NT2/D1 (cell line): ENCODE results near the gene IRF7.
"Not testable (repeated sequence)": the region's sequence is repeated elsewhere in the genome, so short reads cannot be mapped to it uniquely, and the experiment has no call there.

ENCODE experiments used
- DNase-seq: peaks from one replicate; pipeline ENCODE4 v3.0.0-alpha.2; 2011; ENCODE audit warnings: low read depth, low spot score
- H3K27me3 ChIP-seq: 2 replicates; pipeline ENCODE4 v1.6.0; 2011; ENCODE audit warnings: mild to moderate bottlenecking; ENCODE audit not compliant: insufficient read length, insufficient read depth
- H3K36me3 ChIP-seq: 2 replicates; pipeline ENCODE4 v1.6.1; 2011; ENCODE audit warnings: mild to moderate bottlenecking, low read length, mixed read lengths; ENCODE audit not compliant: insufficient read depth, insufficient read length
- H3K4me1 ChIP-seq: 2 replicates; pipeline ENCODE4 v1.5.1; 2011; ENCODE audit not compliant: insufficient read depth, insufficient read length
- H3K4me3 ChIP-seq: 2 replicates; pipeline ENCODE4 v1.5.1; 2011; ENCODE audit warnings: low read depth; ENCODE audit not compliant: insufficient read length
- H3K9ac ChIP-seq: 2 replicates; pipeline ENCODE4 v1.6.0; 2011; ENCODE audit warnings: low read depth; ENCODE audit not compliant: insufficient read length
- H3K9me3 ChIP-seq: 2 replicates; pipeline ENCODE4 v1.5.1; 2011; ENCODE audit warnings: mild to moderate bottlenecking, low read length; ENCODE audit not compliant: insufficient read depth
- SUZ12 ChIP-seq: IDR thresholded peaks from 2 replicates; pipeline ENCODE4 v1.6.1; 2011; ENCODE audit not compliant: insufficient read length, insufficient read depth; ENCODE audit errors: extremely low read depth
- YY1 ChIP-seq: IDR thresholded peaks from 2 replicates; pipeline ENCODE4 v1.6.1; 2011; ENCODE audit not compliant: insufficient read length, insufficient read depth
- ZNF274 ChIP-seq: IDR thresholded peaks from 2 replicates; pipeline ENCODE4 v1.6.1; 2011; ENCODE audit warnings: mild to moderate bottlenecking, low read depth, low read length

The IRF7 gene

GRCh38 chr11:575313-575995 lies 40.3 kb downstream of the IRF7 start:
- Histone ChIP-seq H3K4me3 (peak overlapping the region; percentile 78), H3K9ac (peak overlapping the region; percentile 87), H3K9me3 (no peaks in the 10 kb centered on the region), H3K27me3 (peaks cover 20% of the 10 kb centered on the region), H3K4me1 (peaks cover 37% of the 10 kb centered on the region), H3K36me3 (peaks cover 35% of the 10 kb centered on the region)
- DNase-seq = no peak
- TF ChIP-seq SUZ12 (no peak), ZNF274 (no peak), YY1 (no peak)

- DNase-seq = no peak
Observed at GRCh38 chr11:574632-575312, 41.0 kb downstream of the IRF7 start.

GRCh38 chr11:574031-574570 lies 41.6 kb downstream of the IRF7 start:
- H3K9me3 ChIP-seq, DNase-seq: not testable (repeated sequence)
- H3K27me3 ChIP-seq = peaks cover 27% of the 10 kb centered on the region
- H3K36me3 ChIP-seq = peaks cover 22% of the 10 kb centered on the region
- H3K9ac ChIP-seq = peak overlapping the region; percentile 74
- peaks cover 35% of the 10 kb centered on the region for H3K4me1 ChIP-seq
- peak overlapping the region; percentile 26 for H3K4me3 ChIP-seq

More at GRCh38 chr11:574632-575312, 41.0 kb downstream of the IRF7 start:
- Histone ChIP-seq H3K4me3 (peak overlapping the region; percentile 78), H3K9me3 (no peaks in the 10 kb centered on the region), H3K9ac (peak overlapping the region; percentile 87), H3K27me3 (peaks cover 21% of the 10 kb centered on the region), H3K4me1 (peaks cover 34% of the 10 kb centered on the region), H3K36me3 (peaks cover 28% of the 10 kb centered on the region)
- no peak for TF ChIP-seq ZNF274
- no peak for TF ChIP-seq SUZ12
- no peak for TF ChIP-seq YY1

- no peak for TF ChIP-seq YY1
- H3K4me3 ChIP-seq = no peak overlapping the region
- peaks cover 15% of the 10 kb centered on the region for H3K36me3 ChIP-seq
- H3K9me3 ChIP-seq = no peaks in the 10 kb centered on the region
- H3K4me1 ChIP-seq = peaks cover 31% of the 10 kb centered on the region
- peaks cover 27% of the 10 kb centered on the region for H3K27me3 ChIP-seq
- DNase-seq = no peak
- H3K9ac ChIP-seq = no peak overlapping the region
Observed at GRCh38 chr11:573146-573759, 42.5 kb downstream of the IRF7 start.

GRCh38 chr11:571802-572185 lies 44.0 kb downstream of the IRF7 start:
- TF ChIP-seq SUZ12 (no peak), YY1 (no peak), ZNF274 (no peak)
- no peaks in the 10 kb centered on the region for H3K9me3 ChIP-seq
- H3K27me3 ChIP-seq = peaks cover 32% of the 10 kb centered on the region
- H3K9ac ChIP-seq = peak overlapping the region; percentile 69
- peak overlapping the region; percentile 3 for H3K4me3 ChIP-seq
- H3K36me3 ChIP-seq = peaks cover 8% of the 10 kb centered on the region
- H3K4me1 ChIP-seq = peaks cover 34% of the 10 kb centered on the region
- no peak for DNase-seq

- Histone ChIP-seq H3K4me3 (peak overlapping the region; percentile 64), H3K36me3 (peaks cover 15% of the 10 kb centered on the region), H3K27me3 (peaks cover 19% of the 10 kb centered on the region), H3K4me1 (peaks cover 36% of the 10 kb centered on the region), H3K9ac (peak overlapping the region; percentile 91), H3K9me3 (no peaks in the 10 kb centered on the region)
- DNase-seq = no peak
- TF ChIP-seq SUZ12 (no peak), ZNF274 (no peak), YY1 (no peak)
Observed at GRCh38 chr11:569158-569885, 46.4 kb downstream of the IRF7 start.
